ENCODE measurements around the gene GUSB. TPM values are rescaled to one million over a fixed set of nuclear protein-coding genes. Genes with fewer than 3 reads are reported as not detected.

Gene GUSB
- total and polyA plus RNA-seq, 2 donors (not counting 3 experiments of a cell fraction or from before 2014, with no cell fraction given) = 55.7 to 107 TPM

GRCh38 chr7:65978891-65979582 is 3.0 kb downstream of the GUSB start:
- TF ChIP-seq CTCF (IDR thresholded peaks at IDR 0.05; ENCODE audit: extremely low read depth in 1 of 2, insufficient read depth in 1 of 2, low read depth in 1 of 2, low read length in 2 of 2) = no peak
- TF ChIP-seq GATA2 (IDR thresholded peaks at IDR 0.05; ENCODE audit: insufficient read depth, insufficient read length, low read depth, low read length) = no peak
- TF ChIP-seq FOS (IDR thresholded peaks at IDR 0.05; ENCODE audit: borderline replicate concordance, insufficient read depth, low read length) = no peak
- no peak for TF ChIP-seq POLR2AphosphoS5 (IDR thresholded peaks at IDR 0.05; ENCODE audit: insufficient read depth, low read depth, low read length)
- TF ChIP-seq JUN (IDR thresholded peaks at IDR 0.05; ENCODE audit: borderline replicate concordance, insufficient read depth, insufficient read length, low read depth) = no peak
- no peak for TF ChIP-seq MAX (IDR thresholded peaks at IDR 0.05; ENCODE audit: insufficient read depth, insufficient read length)
- no peak for TF ChIP-seq POLR2A (IDR thresholded peaks at IDR 0.05; ENCODE audit: low read depth, low read length)
- no peak for TF ChIP-seq EZH2 (IDR thresholded peaks at IDR 0.05; ENCODE audit: borderline replicate concordance, low read depth, low read length, severe bottlenecking)
- no peak for TF ChIP-seq MYC (IDR thresholded peaks at IDR 0.05; ENCODE audit: low read depth, low read length)
- Histone ChIP-seq H3K79me2 (ENCODE audit: control insufficient read depth, insufficient read depth, low read length) (peaks cover 18% of the 10 kb centered on the region), H3K9me1 (replicated peaks; ENCODE audit: control insufficient read depth, extremely low read depth, insufficient read depth, low read length) (no peaks in the 10 kb centered on the region), H3K27ac (ENCODE audit: insufficient read depth, low read depth, low read length) (no peak overlapping the region), H3K4me3 (replicated peaks in 1 of 3; ENCODE audit: insufficient read depth in 1 of 3, low read depth in 1 of 3, low read length in 3 of 3) (no peak overlapping the region), H3K4me2 (ENCODE audit: insufficient read depth, low read length) (no peak overlapping the region), H3K27me3 (ENCODE audit: control insufficient read depth in 2 of 2, insufficient read depth in 2 of 2, low read length in 2 of 2) (no peaks in the 10 kb centered on the region), H2AFZ (ENCODE audit: low read depth, low read length) (no peak overlapping the region), H3K36me3 (ENCODE audit: control insufficient read depth in 2 of 2, extremely low read depth in 1 of 2, insufficient read depth in 2 of 2, low read length in 2 of 2) (peaks cover 4 to 11% of the 10 kb centered on the region in 2 experiments), H3K4me1 (ENCODE audit: control insufficient read depth, extremely low read depth, insufficient read depth, low read length) (peaks cover 6% of the 10 kb centered on the region), H4K20me1 (replicated peaks; ENCODE audit: control insufficient read depth, extremely low read depth, insufficient read depth, low read length) (no peaks in the 10 kb centered on the region), H3K9ac (replicated peaks; ENCODE audit: extremely low read depth, insufficient read depth, low read length) (no peak overlapping the region), H3K9me3 (replicated peaks; ENCODE audit: control insufficient read depth, insufficient read depth, low read length) (no peaks in the 10 kb centered on the region)
- BruUV-seq (replicated peaks) = TSS peak; percentile 6
- ChIA-PET CTCF (no interaction called here), POLR2A (no interaction called here)
- intact Hi-C loops (cut with micrococcal nuclease) = no loop called here
- FAIRE-seq (no peak), DNase-seq (ENCODE audit: low read depth, low spot score) (no peak)
- dilution Hi-C loops (cut with MboI; ENCODE audit: extremely low pct_ligation_motif_present, low sequenced_read_pairs) = no loop called here
